Activated T-cell treated with anti-CD3 and anti-CD28 coated beads, Interleukin-2, amount 50 U/mL, for 24 hours (primary cell): ENCODE results near the gene ANK3.

Experiments
- DNase-seq: peaks from one replicate; pipeline ENCODE4 v3.0.0-alpha.2; 2020
- H3K27ac Mint-ChIP-seq: 2 replicates; pipeline ENCODE4 v1.8.0; 2020; ENCODE audit warnings: mild to moderate bottlenecking, mixed read lengths
- H3K27me3 Mint-ChIP-seq: 2 replicates; pipeline ENCODE4 v1.8.0; 2020; ENCODE audit warnings: mixed read lengths
- H3K36me3 Mint-ChIP-seq: 2 replicates; pipeline ENCODE4 v1.8.0; 2020; ENCODE audit warnings: low read depth, mixed read lengths
- H3K4me1 Mint-ChIP-seq: 2 replicates; pipeline ENCODE4 v1.8.0; 2020; ENCODE audit warnings: low read depth, mixed read lengths
- H3K4me3 Mint-ChIP-seq: 2 replicates; pipeline ENCODE4 v1.8.0; 2020; ENCODE audit warnings: mild to moderate bottlenecking, moderate library complexity, mixed read lengths
- H3K9me3 Mint-ChIP-seq: 2 replicates; pipeline ENCODE4 v1.8.0; 2020; ENCODE audit warnings: mixed read lengths

The ANK3 gene

DNA sequence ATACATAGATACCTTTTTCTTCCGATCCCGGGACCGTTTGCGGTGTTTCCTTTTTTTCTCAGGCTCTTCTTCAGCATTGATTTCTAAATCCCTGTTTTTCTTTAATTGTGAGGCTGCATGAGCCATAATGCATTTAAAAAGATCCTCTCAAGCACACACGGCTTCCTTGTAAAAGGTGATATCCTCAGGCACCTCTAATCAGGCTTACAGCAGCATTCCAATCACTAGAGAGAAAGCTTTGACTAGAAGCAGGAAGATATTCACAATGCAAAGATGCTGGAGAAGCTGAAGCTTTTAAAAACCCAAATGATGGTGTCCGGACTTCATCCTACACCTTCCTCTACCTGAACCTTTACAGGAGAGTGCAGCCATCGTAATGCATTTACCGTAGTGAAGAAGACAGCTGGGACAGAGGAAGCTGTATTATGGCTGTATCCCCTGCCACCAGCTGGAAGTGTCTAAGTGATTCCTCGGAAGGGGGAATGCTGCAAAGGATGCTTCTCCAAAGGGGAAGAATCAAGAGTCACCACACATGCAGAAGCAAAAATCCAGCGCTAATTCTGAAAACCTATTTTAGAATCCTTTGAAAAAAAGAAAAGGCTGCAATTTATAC lies at the start of gene ANK3:
Gene ANK3, minus strand, starts transcription at position 463 of the 613 bp plus-strand sequence. Its CDS starts 337 bp downstream, at position 126.
- no peak for DNase-seq
- Mint-ChIP-seq H3K27me3 (no peaks in the 10 kb centered on the region), H3K4me3 (no peak within 1 kb of the TSS)

DNA sequence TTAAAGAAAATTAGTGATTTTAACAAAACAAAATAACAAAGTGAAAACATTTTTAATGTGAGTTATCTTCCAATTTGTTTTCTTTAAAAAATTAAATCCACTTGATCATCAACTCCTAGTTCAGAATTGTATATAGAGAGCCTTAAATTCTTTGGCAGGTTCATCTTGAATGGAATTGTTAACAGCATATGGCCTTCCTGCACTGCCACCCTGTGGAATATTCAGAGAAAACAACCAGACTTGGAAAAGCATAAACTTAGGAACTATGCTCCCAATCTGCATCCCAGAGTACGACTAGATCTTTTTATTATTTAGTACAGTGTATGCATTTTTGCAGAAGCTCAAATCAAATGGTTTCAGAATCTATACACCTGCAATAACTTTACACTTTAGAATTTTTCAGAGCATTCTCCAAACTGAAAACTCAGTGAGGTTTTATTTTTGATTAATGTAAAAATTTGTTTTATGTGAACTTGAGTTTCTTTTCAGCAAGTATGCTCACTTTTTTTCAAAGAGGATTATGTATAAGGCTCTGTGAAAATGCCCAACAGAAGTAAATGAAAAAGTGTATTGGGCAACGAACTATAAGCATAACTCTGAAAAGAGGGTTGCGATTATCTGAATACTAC lies 44.9 kb upstream of the ANK3 start:
- peaks cover 3% of the 10 kb centered on the region for H3K36me3 Mint-ChIP-seq

More for the DNA sequence above, at the start of gene ANK3:
- Mint-ChIP-seq H3K36me3 (peaks cover 16% of the 10 kb centered on the region), H3K4me1 (peaks cover 23% of the 10 kb centered on the region), H3K9me3 (no peaks in the 10 kb centered on the region), H3K27ac (no peak within 1 kb of the TSS)

DNA sequence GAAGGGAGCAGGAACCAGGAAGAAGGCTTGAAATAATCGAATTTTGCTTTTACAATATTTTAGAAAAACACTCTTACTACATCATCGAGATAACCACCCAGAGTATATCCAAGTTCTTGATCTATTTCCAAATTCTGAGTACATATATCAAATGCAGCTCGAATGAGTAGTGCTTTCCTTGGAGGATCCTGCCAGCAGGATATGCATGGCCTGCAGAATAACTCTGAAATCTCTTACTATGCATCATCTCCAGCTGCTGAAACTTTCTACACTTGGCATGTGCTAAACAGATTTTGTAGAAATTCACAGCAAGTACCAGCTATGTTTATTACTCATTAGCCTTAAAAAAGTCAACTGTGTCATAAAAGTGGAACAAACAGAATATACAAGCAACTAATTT lies 44.0 kb upstream of the ANK3 start:
- Mint-ChIP-seq H3K4me1 (peaks cover 2% of the 10 kb centered on the region), H3K27ac (no peak overlapping the region), H3K9me3 (no peaks in the 10 kb centered on the region), H3K4me3 (no peak overlapping the region), H3K36me3 (peaks cover 3% of the 10 kb centered on the region), H3K27me3 (no peaks in the 10 kb centered on the region)
- DNase-seq: no peak

More for the DNA sequence above, 44.9 kb upstream of the ANK3 start:
- H3K4me1 Mint-ChIP-seq: peaks cover 2% of the 10 kb centered on the region
- no peaks in the 10 kb centered on the region for H3K9me3 Mint-ChIP-seq
- no peak for DNase-seq
- H3K27me3 Mint-ChIP-seq: no peaks in the 10 kb centered on the region
- H3K4me3 Mint-ChIP-seq: no peak overlapping the region
- no peak overlapping the region for H3K27ac Mint-ChIP-seq

DNA sequence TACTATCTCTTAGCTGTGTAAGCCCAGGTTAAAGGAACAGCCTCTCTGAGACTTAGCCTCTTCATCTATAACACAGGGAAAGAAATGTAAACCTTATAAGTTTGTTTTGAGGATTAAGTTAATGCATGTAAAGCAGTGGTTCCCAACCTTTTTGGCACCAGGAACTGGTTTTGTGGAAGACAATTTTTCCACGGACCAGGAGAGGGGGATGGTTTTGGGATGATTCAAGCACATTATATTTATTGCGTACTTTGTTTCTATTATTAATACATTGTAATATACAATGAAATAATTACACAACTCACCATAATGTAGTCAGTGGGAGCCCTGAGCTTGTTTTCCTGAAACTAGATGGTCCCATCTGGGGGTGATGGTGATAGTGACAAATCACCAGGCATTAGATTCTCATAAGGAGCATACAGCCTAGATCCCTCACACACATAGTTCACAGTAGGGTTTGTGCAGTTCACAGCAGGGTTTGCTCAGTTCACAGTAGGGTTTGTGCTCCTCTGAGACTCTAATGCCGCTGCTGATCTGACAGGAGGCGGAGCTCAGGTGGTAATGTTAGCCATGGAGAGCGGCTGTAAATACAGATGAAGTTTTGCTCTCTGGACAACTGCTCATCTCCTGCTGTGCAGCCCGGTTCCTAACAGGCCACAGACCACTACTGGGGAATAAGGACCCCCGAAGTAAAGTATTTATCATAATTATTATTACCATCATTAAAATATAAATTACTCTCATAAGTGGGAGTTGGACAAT lies 41.3 kb upstream of the ANK3 start:
- Mint-ChIP-seq H3K27me3 (no peaks in the 10 kb centered on the region), H3K27ac (no peak overlapping the region), H3K9me3 (no peaks in the 10 kb centered on the region), H3K4me3 (no peak overlapping the region), H3K4me1 (peaks cover 19% of the 10 kb centered on the region), H3K36me3 (peaks cover 3% of the 10 kb centered on the region)
- DNase-seq: no peak

DNA sequence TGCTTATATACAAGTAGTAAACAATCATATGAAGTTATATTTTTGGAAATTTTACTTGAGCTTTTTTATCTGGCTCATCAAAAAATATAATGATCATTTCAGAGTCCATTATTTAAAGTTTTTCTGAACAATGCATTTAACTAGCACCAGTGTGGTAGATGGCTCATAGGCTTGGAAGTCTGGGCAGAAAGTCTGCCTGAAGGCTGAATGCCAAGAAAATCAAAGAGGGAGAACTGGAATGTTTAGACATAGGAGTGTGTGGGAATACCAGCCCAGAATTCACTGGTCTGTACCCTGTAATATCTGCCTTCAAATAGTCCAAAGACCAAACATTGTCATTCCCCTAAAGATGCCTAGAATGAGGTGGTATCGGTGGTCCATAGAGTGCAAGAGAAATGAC lies 40.3 kb upstream of the ANK3 start:
- peaks cover 21% of the 10 kb centered on the region for H3K4me1 Mint-ChIP-seq

DNA sequence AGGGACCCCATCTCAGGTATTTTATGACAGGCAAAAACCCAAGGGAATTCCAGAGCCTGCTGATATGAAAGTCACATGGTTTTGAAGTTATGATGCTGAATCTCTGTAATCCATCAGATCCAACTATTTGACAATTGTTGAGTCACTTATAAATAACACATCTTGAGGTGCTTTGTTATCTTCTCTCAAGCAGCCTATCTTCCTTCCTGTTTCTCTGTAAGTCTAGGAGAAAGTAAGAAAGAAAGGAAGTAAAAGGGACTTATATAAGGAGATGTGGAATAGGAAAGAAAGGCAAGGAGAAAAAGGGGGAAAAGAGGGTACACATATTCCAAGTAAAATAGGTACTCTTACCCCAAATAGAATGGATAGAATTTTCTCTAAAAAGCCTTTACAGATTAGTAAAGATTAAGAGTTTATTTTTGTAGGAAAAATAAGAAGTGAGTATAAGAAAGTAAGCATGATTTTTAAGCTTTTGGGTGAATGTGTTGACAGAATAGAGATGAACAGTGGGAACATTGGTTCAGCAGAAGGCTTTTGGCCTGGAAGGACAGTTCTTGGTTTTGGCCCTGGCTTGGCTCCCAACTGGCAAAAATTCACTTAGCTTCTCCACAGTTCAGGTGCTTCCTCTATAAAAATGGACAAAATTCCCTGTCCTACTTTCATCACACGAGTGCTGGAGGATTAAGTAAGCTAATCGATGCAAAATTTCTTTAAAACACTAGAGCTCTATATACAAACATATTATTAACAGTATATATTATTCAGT lies 39.6 kb upstream of the ANK3 start:
- Mint-ChIP-seq H3K27ac (no peak overlapping the region), H3K4me3 (no peak overlapping the region), H3K9me3 (no peaks in the 10 kb centered on the region), H3K4me1 (peaks cover 24% of the 10 kb centered on the region), H3K36me3 (peaks cover 3% of the 10 kb centered on the region), H3K27me3 (no peaks in the 10 kb centered on the region)
- DNase-seq: no peak

More for the DNA sequence above, 40.3 kb upstream of the ANK3 start:
- peaks cover 3% of the 10 kb centered on the region for H3K36me3 Mint-ChIP-seq
- H3K27me3 Mint-ChIP-seq: no peaks in the 10 kb centered on the region
- no peak overlapping the region for H3K4me3 Mint-ChIP-seq
- H3K9me3 Mint-ChIP-seq: no peaks in the 10 kb centered on the region
- no peak for DNase-seq
- no peak overlapping the region for H3K27ac Mint-ChIP-seq

DNA sequence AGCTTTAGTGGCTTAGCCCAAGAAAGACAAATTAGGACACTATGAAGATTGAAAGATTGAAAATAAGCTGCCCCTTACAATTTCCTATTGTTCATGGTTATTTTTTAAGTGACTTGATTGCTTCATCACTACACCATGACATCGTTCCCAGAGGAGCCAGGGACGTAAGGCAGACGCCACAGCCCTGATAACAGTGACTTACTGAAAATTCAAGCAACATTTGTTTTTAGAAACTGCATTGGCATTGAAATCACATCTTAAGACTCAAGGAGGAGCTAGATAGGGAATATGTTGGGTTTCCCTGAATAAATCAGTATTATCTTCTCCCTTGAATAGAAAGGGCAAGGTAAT lies 38.7 kb upstream of the ANK3 start:
- Mint-ChIP-seq H3K27me3 (no peaks in the 10 kb centered on the region), H3K4me1 (peaks cover 27% of the 10 kb centered on the region), H3K4me3 (no peak overlapping the region), H3K36me3 (peaks cover 3% of the 10 kb centered on the region), H3K27ac (no peak overlapping the region), H3K9me3 (no peaks in the 10 kb centered on the region)
- no peak for DNase-seq

DNA sequence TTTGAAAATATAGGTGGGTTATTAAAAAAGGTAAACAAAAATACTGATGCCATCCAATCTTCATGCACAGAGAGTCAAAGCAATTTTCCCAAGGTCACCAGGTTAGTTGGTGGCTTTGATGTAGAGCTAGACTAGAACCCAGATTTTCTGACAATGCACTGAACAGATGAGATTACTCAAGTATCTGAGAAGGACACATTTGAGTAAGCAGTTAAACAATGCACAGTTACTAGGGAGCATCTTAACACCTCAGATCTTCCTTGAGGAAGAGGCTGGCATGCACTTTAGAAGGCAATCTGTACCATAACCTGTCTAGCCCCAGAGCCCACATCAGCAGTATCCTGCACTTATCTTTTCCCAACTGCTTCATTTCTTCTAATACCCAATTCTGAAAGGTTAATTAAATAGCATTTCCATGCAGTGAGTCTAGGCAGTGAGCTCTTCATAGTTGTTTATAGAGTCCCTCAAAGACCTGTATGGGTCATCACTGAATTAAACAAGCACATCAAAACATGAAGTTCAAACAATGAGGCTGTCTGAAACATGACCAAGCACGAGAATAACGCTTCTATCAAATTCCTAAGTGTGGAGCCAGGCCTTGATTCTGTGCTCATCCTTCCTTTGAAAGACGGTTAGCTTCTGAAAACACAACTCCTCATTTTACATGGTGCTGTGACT lies 38.2 kb upstream of the ANK3 start:
- no peak overlapping the region for H3K27ac Mint-ChIP-seq
- no peak for DNase-seq
- peaks cover 26% of the 10 kb centered on the region for H3K4me1 Mint-ChIP-seq
- no peaks in the 10 kb centered on the region for H3K27me3 Mint-ChIP-seq
- no peak overlapping the region for H3K4me3 Mint-ChIP-seq
- no peaks in the 10 kb centered on the region for H3K9me3 Mint-ChIP-seq
- H3K36me3 Mint-ChIP-seq: peaks cover 2% of the 10 kb centered on the region

DNA sequence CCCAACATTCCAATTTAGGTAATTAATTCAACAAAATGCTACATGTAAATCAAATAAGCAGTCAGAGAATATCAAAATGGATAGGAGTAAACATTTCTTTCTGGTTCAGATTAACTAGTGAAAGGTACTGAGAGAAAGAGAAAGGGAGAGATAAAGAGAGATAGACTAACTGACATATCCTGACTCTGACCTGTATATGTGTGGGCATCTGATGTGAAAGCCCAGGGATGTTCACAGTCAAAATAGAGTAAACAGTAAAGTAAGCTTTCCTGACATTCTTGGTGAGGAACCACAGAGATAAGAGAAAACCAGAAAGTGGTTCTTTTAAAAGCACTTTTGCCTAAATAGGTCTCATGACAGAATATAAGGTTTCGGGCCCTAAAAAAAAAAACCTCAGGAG lies 37.5 kb upstream of the ANK3 start:
- Mint-ChIP-seq H3K4me3 (no peak overlapping the region), H3K27me3 (no peaks in the 10 kb centered on the region), H3K27ac (no peak overlapping the region), H3K9me3 (no peaks in the 10 kb centered on the region), H3K36me3 (no peaks in the 10 kb centered on the region), H3K4me1 (peaks cover 25% of the 10 kb centered on the region)
- DNase-seq: no peak

DNA sequence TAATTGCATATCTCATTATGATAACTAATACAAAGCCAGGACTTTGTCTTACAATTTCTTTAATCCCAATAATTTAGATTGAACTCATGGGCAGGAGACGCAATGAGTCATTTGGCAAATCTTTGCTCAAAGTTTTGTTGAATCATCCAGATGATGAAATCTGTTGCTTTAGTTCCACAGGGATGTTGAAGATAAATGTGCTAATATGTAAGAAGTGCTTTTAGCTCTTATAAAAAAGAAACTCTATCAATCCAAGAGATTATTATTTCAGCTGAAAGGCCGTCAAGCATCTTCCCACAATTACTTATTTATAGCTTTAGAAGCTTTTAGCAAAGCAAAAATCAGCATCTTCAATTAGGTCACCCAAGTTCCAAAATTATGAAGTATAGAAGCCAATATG lies 36.8 kb upstream of the ANK3 start:
- no peaks in the 10 kb centered on the region for H3K27me3 Mint-ChIP-seq
- DNase-seq: no peak
- H3K27ac Mint-ChIP-seq: no peak overlapping the region
- H3K4me3 Mint-ChIP-seq: no peak overlapping the region
- H3K9me3 Mint-ChIP-seq: no peaks in the 10 kb centered on the region
- H3K4me1 Mint-ChIP-seq: peaks cover 25% of the 10 kb centered on the region
- no peaks in the 10 kb centered on the region for H3K36me3 Mint-ChIP-seq

DNA sequence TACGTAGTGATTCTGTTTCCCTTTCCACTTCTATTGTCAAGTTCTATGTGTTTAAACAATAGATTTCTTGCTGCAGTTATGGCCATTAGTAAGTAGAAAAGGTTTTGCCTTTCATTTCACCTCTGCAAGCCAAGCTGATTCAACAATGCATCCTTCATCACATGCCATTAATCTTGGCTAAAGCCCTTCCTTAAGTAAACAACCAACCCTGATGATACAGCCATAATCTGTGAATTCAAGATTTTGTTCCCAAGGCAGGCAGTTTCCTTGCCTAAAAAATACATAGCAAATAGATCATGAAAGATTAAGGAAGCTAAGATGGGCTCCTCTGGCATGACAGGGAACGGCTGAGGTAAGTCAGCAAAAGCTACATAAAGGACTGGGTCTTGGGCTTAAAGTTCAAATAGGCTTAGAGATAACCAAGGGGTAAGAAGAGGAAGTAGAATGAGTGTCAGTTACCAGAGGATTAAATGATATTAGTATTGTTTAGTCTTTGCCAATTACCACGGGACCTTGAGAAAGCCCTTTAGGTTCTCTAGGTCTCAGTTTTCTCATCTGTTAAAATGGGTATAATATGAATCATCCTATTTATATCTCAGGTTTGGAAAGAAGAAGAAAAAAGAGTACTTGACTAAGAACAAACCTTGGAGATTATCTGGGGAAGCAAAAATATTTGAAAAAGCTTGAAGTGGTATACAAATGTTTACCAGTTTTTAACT lies 35.9 kb upstream of the ANK3 start:
- Mint-ChIP-seq H3K4me1 (peaks cover 25% of the 10 kb centered on the region), H3K4me3 (no peak overlapping the region), H3K27ac (no peak overlapping the region), H3K36me3 (no peaks in the 10 kb centered on the region), H3K9me3 (no peaks in the 10 kb centered on the region), H3K27me3 (no peaks in the 10 kb centered on the region)
- no peak for DNase-seq

DNA sequence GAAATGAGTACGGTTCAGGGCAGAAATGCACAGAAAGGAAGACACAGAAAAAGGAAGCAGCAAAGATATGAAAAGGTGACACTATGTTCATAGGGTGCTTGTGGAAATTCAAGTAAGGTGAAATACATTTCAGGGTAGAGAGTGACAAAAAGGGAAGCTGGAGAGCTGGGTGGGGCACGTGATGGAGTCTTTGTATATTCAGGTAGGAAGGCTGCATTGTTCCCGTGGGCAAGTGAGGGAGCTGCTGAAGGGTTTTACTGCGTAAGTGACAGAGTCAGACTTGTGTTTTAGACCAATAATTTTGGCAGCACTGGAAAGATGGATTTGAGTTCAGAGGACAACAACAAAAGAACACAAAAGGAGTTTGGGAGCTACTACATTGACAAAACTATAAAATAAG lies 35.3 kb upstream of the ANK3 start:
- no peak overlapping the region for H3K27ac Mint-ChIP-seq
- no peaks in the 10 kb centered on the region for H3K9me3 Mint-ChIP-seq
- no peaks in the 10 kb centered on the region for H3K36me3 Mint-ChIP-seq
- no peak overlapping the region for H3K4me3 Mint-ChIP-seq
- DNase-seq: no peak
- H3K27me3 Mint-ChIP-seq: no peaks in the 10 kb centered on the region
- H3K4me1 Mint-ChIP-seq: peaks cover 25% of the 10 kb centered on the region

DNA sequence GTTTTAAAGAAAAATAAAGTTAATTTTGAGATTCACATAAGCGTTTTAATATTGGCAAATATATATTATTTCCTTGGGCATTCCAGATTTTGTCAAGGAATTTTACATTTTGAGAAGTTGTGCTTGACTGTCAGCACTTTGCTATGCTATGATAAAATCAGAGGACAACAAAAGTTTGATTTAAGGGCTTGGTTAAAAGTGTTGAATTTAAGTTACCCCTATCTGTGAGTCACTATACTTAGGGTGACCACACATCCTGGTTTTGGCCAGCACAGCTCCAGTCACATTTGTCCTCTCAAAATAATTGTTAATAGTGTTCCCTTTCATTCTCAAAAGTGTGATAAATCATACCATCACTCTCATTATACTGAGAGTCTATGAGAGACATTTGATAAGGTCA lies 34.2 kb upstream of the ANK3 start:
- Mint-ChIP-seq H3K36me3 (no peaks in the 10 kb centered on the region), H3K4me1 (peaks cover 29% of the 10 kb centered on the region), H3K27me3 (no peaks in the 10 kb centered on the region), H3K9me3 (no peaks in the 10 kb centered on the region), H3K4me3 (no peak overlapping the region), H3K27ac (no peak overlapping the region)
- no peak for DNase-seq

DNA sequence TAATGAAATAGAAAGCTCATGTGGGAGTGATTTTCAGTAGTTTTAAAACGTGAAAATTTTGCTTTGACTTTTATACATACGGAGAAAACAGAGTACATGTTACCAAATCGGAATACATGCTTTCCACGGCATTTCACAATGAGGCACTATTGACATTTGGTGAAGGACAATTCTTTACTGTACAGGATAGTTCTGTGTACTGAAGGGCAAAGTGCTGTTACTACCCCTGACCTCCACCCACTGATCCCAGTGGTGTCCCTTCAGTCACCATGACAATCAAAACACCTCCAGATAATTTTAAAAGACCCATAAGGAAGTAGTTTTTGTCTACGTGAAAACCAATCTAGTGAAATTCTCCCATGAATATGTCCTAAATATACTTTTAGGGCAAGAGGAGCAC lies 33.1 kb upstream of the ANK3 start:
- Mint-ChIP-seq H3K27me3 (no peaks in the 10 kb centered on the region), H3K4me1 (peaks cover 30% of the 10 kb centered on the region), H3K27ac (no peak overlapping the region), H3K9me3 (no peaks in the 10 kb centered on the region), H3K36me3 (no peaks in the 10 kb centered on the region), H3K4me3 (no peak overlapping the region)
- DNase-seq: no peak
